Heart right ventricle (tissue), 16 donors: ENCODE data around the gene SPDEF. TPM values are rescaled to one million over a fixed set of nuclear protein-coding genes. Genes with fewer than 3 reads are reported as not detected.

Experiments used
- ATAC-seq, 8 donors: fragments of 200-7000 bp; cut with Tn5 transposase; one replicate each; pipeline ENCODE4 v1.9.1; 2020; ENCODE audit warnings: mild to moderate bottlenecking in 8 of 8, moderate library complexity in 8 of 8, moderate number of reproducible peaks in 1 of 8
- DNase-seq, 2 donors: peaks; one replicate each; pipeline ENCODE4 v3.0.0-alpha.2; 2020
- H3K27ac ChIP-seq, 10 donors: fragments of 200-600 bp; sonication (generic) in 2 of 10; one replicate each; pipeline versions ENCODE4 v1.5.0 to v1.8.0; 2020 to 2022; ENCODE audit warnings: mild to moderate bottlenecking in 3 of 10
- H3K27me3 ChIP-seq, 7 donors: fragments of 200-600 bp; one replicate each; pipeline ENCODE4 v1.8.0; 2021 to 2022; ENCODE audit warnings: mild to moderate bottlenecking in 2 of 7
- H3K36me3 ChIP-seq, 9 donors: fragments of 200-600 bp; sonication (generic) in 1 of 9; one replicate each; pipeline versions ENCODE4 v1.5.0 to v1.8.0; 2020 to 2022; ENCODE audit warnings: mild to moderate bottlenecking in 2 of 9
- H3K4me1 ChIP-seq, 9 donors: fragments of 200-600 bp; sonication (generic) in 1 of 9; one replicate each; pipeline versions ENCODE4 v1.5.0 to v1.8.0; 2020 to 2022; ENCODE audit warnings: mild to moderate bottlenecking in 4 of 9
- H3K4me3 ChIP-seq, 10 donors: fragments of 200-600 bp; sonication (generic) in 2 of 10; one replicate each; pipeline versions ENCODE4 v1.5.0 to v1.8.0; 2020 to 2022; ENCODE audit warnings: mild to moderate bottlenecking in 7 of 10, moderate library complexity in 2 of 10
- H3K9me3 ChIP-seq, 11 donors: fragments of 200-600 bp in 10 of 11; sonication (generic) in 2 of 11; one replicate each; pipeline versions ENCODE4 v1.5.0 to v1.8.0; 2013 to 2022; ENCODE audit warnings: mild to moderate bottlenecking in 2 of 11, control low read depth in 1 of 11, moderate library complexity in 1 of 11
- CTCF ChIP-seq, 9 donors: fragments of 200-600 bp; sonication (generic) in 2 of 9; IDR thresholded peaks; one replicate each; pipeline versions ENCODE4 v1.5.0 to v1.8.0; 2021 to 2022; ENCODE audit warnings: antibody characterized with exemption in 9 of 9, mild to moderate bottlenecking in 5 of 9, moderate library complexity in 1 of 9
- WGBS, 2 donors: extraction: QIAGEN DNeasy Blood & Tissue Kit; methylation state at CpG; one replicate each; pipeline ENCODE4 v1.1.7; 2013; ENCODE audit warnings: inconsistent platforms in 1 of 2; 5-methylcytosine and 5-hydroxymethylcytosine counted together
- intact Hi-C, 10 donors: fragments of 100-400 bp; cut with DNase I; formaldehyde crosslinking; loops; one replicate each; pipeline versions ENCODE4 v1.11.1 to v1.14.2; 2022
- polyA plus RNA-seq, 2 donors: library from polyadenylated mRNA; stranded (reverse); fragments of 200-250 nt; gene quantifications; one replicate each; pipeline ENCODE4 v1.2.3, GENCODE V29; 2013
- total RNA-seq, 10 donors: library from RNA; stranded (reverse); fragmentation: NEBNext Ultra II Directional in 3 of 10; extraction: Animal tissue kit (Norgen Biotek cat#: 25700) in 3 of 10; gene quantifications; one replicate each; pipeline versions ENCODE4 v1.2.1 to v1.2.4, GENCODE V29; 2021 to 2023
- donor health status: Arrhythmogenic right ventricular cardiomyopathy.
- donor health status: ischemic (EF 13 %, LVEDD 7.1; RV severe dilation, severe dysfunction).
- donor health status: healthy with polysubstance abuse.
- donor health status: DM: no; HTN: yes; CAD: no.
- donor health status: DM: no; HTN: no; CAD: no.
- donor health status: ischemic (EF 25% LVEDD 6.9; RV normal size, moderate dysfunction).
- donor health status: ischemic (EF 25% LVEDD 5.7; RV mildly dilated, moderate dysfunction).
- donor health status: healthy.
- donor health status: DM: yes; HTN: yes; CAD: no.
- donor health status: Ischemic cardiomyopathy.
- donor health status: ischemic (EF 35%, LVEDD 5.7; RV mildly dilated, moderate dysfunction).
- donor health status: nonischemic (EF 11% LVEDD 7.7; RV severe dilation, severe dysfunction).
- donor health status: DM: yes; HTN: yes; CAD: no.
- donor health status: PGD.
- donor health status: ischemic (EF 29% LVEDD 5.4; RV normal size, mild dysfunction).
- donor health status: nonischemic (EF 23%, LVEDD 6.1; RV moderate dilation, normal function).

SPDEF gene
- total and polyA plus RNA-seq, 12 donors: 0.15 to 0.60 (median 0.22) TPM; not detected in 2

- TF ChIP-seq CTCF (IDR thresholded peaks at IDR 0.05): no peak
- DNase-seq (no peak), ATAC-seq (peak in 3 of 8 donors; percentile 22 to 42 (median 23))
- intact Hi-C loops: loop anchor here in 9 of 10 donors (5.0 to 10.0 kb wide), 6 partner anchors 63 to 436 kb away; partner anchors contain the start of gene PACSIN1 (in 2 of the 9)
- H3K27ac ChIP-seq: peak overlapping the region in 8 of 10 donors; percentile 4 to 73 (median 55)
- H3K4me1 ChIP-seq: peaks cover 13 to 60% (median 42%) of the 10 kb centered on the region in 9 donors
- H3K9me3 ChIP-seq: no peaks in the 10 kb centered on the region
- H3K27me3 ChIP-seq: no peaks in the 10 kb centered on the region
- peaks cover 0 to 31% (median 0%) of the 10 kb centered on the region in 9 donors for H3K36me3 ChIP-seq
- no peak overlapping the region for H3K4me3 ChIP-seq
- 62 to 72% methylated on average over 4 of the region's 4 CpGs for WGBS, 2 donors
Observed at GRCh38 chr6:34600796-34601195, 44.7 kb upstream of the SPDEF start.

- Histone ChIP-seq H3K27me3 (no peaks in the 10 kb centered on the region), H3K4me3 (no peak overlapping the region), H3K9me3 (no peaks in the 10 kb centered on the region), H3K27ac (peak overlapping the region in 8 of 10 donors; percentile 4 to 73 (median 55)), H3K4me1 (peaks cover 13 to 60% (median 49%) of the 10 kb centered on the region in 9 donors), H3K36me3 (peaks cover 0 to 25% (median 0%) of the 10 kb centered on the region in 9 donors)
- TF ChIP-seq CTCF (IDR thresholded peaks at IDR 0.05): no peak
- ATAC-seq (peak in 4 of 8 donors; percentile 38 to 69 (median 52)), DNase-seq (no peak)
- 70 to 72% methylated on average over 5 of the region's 5 CpGs for WGBS, 2 donors
- intact Hi-C loops: loop anchor here in 9 of 10 donors (5.0 to 10.0 kb wide), 6 partner anchors 63 to 435 kb away; partner anchors contain the start of gene PACSIN1 (in 2 of the 9)
Observed at GRCh38 chr6:34600101-34600500, 44.0 kb upstream of the SPDEF start.

- no peak for TF ChIP-seq CTCF (IDR thresholded peaks at IDR 0.05)
- peak in 5 of 8 donors; percentile 41 to 72 (median 56) for ATAC-seq
- peak overlapping the region in 7 of 10 donors; percentile 5 to 73 (median 52) for H3K27ac ChIP-seq
- no peak for DNase-seq
- H3K4me3 ChIP-seq: no peak overlapping the region
- no peaks in the 10 kb centered on the region for H3K9me3 ChIP-seq
- H3K4me1 ChIP-seq: peaks cover 13 to 74% (median 60%) of the 10 kb centered on the region in 9 donors
- intact Hi-C loops: loop anchor here in 2 of 10 donors (5.0 kb wide), 1 partner anchor 51 kb away; no protein-coding TSS in a partner anchor
- H3K27me3 ChIP-seq: no peaks in the 10 kb centered on the region
- H3K36me3 ChIP-seq: peaks cover 0 to 15% (median 0%) of the 10 kb centered on the region in 9 donors
- WGBS, 2 donors: 29 to 43% methylated on average over 3 of the region's 3 CpGs
Observed at GRCh38 chr6:34598712-34599111, 42.6 kb upstream of the SPDEF start.

- Histone ChIP-seq H3K9me3 (no peaks in the 10 kb centered on the region), H3K4me3 (no peak overlapping the region), H3K27ac (peak overlapping the region in 5 of 10 donors; percentile 14 to 73 (median 58)), H3K4me1 (peaks cover 13 to 78% (median 63%) of the 10 kb centered on the region in 9 donors), H3K36me3 (peaks cover 0 to 6% (median 0%) of the 10 kb centered on the region in 9 donors), H3K27me3 (no peaks in the 10 kb centered on the region)
- intact Hi-C loops: loop anchor here in 2 of 10 donors (5.0 kb wide), 1 partner anchor 50 kb away; no protein-coding TSS in a partner anchor
- ATAC-seq (no peak), DNase-seq (no peak)
- no peak for TF ChIP-seq CTCF (IDR thresholded peaks at IDR 0.05)
- 88 to 92% methylated on average over 3 of the region's 3 CpGs for WGBS, 2 donors
Observed at GRCh38 chr6:34597605-34598353, 41.6 kb upstream of the SPDEF start.
